ENCODE results near the gene P2RY8.
A peak's percentile ranks its signal among the peaks of the same experiment; 100 is the strongest.
"Not testable (repeated sequence)": the region's sequence is repeated elsewhere in the genome, so short reads cannot be mapped to it uniquely, and the experiment has no call there.

P2RY8 gene

DNA sequence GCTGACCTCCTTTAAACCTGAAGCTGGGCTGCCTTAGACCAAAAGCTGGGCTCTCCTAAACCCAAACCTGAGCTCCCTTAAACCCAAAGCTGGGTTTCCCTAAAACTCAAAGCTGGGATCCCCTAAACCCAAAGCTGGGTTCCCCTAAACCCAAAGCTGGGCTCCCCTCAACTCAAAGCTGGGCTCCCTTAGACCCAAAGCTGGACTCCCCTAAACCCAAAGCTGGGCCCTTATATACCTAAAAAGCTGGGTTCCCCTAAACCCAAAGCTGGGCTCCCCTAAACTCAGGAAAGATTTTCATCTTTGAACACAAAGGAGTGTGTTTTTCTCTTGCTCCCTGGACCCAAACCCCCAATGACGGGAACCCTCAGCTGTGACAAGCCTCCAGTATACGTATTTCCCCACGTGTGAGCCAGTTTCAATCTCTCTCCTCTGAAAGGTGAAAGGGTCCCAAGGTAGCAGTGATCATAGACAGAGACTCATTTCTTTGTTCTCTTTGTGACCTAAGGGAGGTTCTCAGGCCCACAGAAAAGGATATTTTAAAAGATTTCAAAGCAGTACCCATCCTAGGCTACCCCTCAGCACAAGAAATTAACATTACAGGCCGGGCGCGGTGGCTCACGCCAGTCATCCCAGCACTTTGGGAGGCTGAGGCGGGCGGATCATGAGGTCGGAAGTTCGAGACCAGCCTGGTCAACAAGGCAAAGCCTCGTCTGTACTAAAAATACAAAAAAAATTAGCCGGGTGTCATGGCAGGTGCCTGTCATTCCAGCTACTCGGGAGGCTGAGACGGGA is 52.9 kb downstream of the P2RY8 start:
- H3K4me3 ChIP-seq (replicated peaks in 1 of 2; ENCODE audit: low read depth in 2 of 2, low read length in 2 of 2): no peak overlapping the region
- TF ChIP-seq, protein P1, sequence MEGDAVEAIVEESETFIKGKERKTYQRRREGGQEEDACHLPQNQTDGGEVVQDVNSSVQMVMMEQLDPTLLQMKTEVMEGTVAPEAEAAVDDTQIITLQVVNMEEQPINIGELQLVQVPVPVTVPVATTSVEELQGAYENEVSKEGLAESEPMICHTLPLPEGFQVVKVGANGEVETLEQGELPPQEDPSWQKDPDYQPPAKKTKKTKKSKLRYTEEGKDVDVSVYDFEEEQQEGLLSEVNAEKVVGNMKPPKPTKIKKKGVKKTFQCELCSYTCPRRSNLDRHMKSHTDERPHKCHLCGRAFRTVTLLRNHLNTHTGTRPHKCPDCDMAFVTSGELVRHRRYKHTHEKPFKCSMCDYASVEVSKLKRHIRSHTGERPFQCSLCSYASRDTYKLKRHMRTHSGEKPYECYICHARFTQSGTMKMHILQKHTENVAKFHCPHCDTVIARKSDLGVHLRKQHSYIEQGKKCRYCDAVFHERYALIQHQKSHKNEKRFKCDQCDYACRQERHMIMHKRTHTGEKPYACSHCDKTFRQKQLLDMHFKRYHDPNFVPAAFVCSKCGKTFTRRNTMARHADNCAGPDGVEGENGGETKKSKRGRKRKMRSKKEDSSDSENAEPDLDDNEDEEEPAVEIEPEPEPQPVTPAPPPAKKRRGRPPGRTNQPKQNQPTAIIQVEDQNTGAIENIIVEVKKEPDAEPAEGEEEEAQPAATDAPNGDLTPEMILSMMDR (IDR thresholded peaks at IDR 0.05; ENCODE audit: low read depth, low read length): no peak
- DNase-seq (ENCODE audit: low read depth in 2 of 2): no peak

DNA sequence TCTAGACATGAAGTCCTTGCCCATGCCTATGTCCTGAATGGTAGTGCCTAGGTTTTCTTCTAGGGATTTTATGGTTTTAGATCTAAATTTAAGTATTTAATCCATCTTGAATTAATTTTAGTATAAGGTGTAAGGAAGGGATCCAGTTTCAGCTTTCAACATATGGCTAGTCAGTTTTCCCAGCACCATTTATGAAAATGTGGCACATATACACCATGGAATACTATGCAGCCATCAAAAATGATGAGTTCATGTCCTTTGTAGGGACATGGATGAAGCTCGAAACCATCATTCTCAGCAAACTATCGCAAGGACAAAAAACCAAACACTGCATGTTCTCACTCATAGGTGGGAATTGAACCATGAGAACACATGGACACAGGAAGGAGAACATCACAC is 54.5 kb downstream of the P2RY8 start:
- not testable (repeated sequence) for H3K4me3 ChIP-seq (replicated peaks in 1 of 2; ENCODE audit: low read depth in 2 of 2, low read length in 2 of 2); DNase-seq (ENCODE audit: low read depth in 2 of 2)

DNA sequence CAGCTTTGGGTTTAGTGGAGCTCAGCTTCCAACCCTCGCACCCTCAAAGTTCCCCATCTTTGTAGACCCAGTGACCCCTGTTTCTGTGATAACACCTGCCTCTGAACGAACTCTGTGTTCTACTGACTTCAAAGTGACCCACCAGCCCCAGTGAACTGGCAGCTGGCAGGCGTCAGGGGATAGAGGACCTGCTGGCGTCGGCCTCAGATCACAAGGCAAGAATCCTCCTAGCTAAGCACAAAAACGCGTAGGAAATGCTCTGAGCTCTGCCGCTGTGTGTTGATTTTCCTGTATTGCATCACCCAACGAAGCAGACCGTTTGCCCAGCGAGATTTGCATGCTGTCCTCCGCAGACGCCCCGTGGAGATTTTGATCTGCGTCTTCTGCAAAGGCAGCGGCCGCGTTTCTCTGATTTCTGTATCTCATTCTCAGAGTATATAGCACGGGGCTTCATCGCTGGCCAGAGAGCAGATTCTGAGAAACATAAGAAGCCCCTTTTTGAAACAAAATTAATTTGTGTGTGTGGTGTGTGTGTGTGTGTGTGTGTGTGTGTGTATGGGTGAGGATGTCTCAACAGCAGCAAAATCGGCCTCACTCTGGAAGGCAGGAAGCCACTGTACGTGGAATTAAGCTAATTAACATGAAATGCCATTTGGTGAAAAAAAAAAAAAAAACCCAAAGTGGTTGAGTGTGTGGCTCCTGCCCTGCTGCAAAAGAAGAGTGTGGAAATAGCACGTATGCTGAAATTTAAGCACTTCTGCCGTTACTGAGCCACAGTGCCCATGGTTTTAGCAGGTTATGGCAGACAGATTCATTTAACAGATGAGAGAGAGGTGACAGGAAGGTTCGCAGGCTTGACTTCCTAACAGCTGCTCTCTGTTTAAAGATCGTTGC is 55.1 kb downstream of the P2RY8 start:
- H3K4me3 ChIP-seq (replicated peaks in 1 of 2; ENCODE audit: low read depth in 2 of 2, low read length in 2 of 2): no peak overlapping the region
- TF ChIP-seq, protein P1 (IDR thresholded peaks at IDR 0.05; ENCODE audit: low read depth, low read length): no peak
- DNase-seq (ENCODE audit: low read depth in 2 of 2): peak; percentile 89 to 90

DNA sequence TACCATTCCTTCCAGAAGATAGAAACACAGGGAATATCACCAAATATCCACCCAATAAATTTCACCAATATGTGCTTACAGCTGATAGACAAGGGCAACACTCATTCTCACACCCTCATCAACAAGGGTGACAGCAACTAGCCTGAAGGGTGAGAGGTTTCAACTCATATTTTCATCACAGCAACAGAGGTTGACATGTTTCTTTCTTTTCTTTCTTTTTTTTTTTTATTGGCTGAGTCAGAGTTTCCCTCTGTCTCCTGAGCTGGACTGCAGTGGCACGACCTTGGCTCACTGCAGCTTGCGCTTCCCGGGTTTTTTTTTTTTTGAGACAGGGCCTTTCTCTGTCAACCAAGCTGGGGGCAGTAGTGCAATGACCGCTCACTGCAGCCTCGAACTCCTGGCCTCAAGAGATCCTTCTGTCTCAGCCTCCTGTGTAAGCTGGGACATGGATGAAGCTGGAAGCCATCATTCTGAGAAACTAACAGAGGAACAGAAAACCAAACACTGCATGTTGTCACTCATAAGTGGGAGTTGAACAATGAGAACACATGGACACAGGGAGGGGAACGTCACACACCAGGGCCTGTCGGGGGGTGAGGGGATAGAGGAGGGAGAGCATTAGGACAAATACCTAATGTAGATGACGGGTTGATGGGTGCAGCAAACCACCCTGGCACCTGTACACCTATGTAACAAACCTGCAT is 56.8 kb downstream of the P2RY8 start:
- DNase-seq (ENCODE audit: low read depth in 2 of 2): no peak
- H3K4me3 ChIP-seq (replicated peaks in 1 of 2; ENCODE audit: low read depth in 2 of 2, low read length in 2 of 2): no peak overlapping the region
- TF ChIP-seq, protein P1 (IDR thresholded peaks at IDR 0.05; ENCODE audit: low read depth, low read length): no peak

DNA sequence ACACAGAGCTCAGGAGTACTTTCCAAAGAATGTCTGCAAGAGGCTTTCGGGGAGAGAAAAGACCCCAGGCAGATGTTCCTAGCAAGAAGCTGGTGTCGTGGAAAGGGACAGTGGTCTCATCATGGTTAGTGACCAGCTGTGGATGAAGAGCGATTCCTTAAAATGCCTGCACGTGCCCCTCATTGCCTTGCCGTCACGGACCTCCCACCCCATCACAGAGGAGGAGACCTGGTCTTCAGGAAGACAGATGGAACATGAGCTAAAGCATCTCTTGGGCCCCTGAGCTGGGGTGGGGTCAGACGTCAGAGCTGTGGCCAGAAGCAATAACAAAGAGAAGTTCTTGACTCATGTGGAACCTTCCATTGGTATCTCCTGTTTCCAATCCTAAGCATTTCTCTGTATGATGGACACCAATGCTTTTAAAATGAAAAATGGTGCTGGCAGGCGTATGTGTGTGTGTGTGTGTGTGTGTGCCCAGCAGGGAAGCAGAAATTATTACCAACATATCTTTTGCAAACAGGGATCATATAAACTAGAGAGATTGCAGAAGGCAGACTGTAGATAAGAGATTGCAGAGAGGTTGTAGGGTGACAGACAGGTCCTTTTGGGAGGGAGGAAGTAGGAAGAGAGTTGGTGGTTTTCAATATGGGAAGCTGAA is 59.1 kb downstream of the P2RY8 start:
- no peak for DNase-seq (ENCODE audit: low read depth in 2 of 2)
- no peak overlapping the region for H3K4me3 ChIP-seq (replicated peaks in 1 of 2; ENCODE audit: low read depth in 2 of 2, low read length in 2 of 2)
- TF ChIP-seq, protein P1 (IDR thresholded peaks at IDR 0.05; ENCODE audit: low read depth, low read length): no peak

DNA sequence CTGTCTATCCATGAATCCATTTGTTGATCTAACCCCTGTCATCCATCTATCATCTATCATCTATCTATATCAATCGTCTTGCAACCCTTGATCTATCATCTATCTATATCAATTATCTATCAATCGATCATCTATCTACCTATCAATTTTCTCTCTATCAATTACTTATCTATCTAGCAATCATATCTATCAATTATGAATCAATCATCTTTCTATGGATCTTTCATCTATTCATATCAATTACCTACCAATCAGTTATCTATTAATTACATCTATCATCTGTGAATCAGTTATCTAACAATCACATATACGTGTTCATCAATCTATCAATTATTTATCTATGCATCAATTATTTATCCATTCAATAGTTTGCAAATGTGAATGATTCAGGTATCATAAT is 59.8 kb downstream of the P2RY8 start:
- TF ChIP-seq, protein P1 (IDR thresholded peaks at IDR 0.05; ENCODE audit: low read depth, low read length): no peak
- H3K4me3 ChIP-seq (replicated peaks in 1 of 2; ENCODE audit: low read depth in 2 of 2, low read length in 2 of 2): no peak overlapping the region

More for the DNA sequence above, 59.8 kb downstream of the P2RY8 start:
- no peak for DNase-seq (ENCODE audit: low read depth in 2 of 2)

Measured in cardiac fibroblast (primary cell).